ENCODE measurements around the gene ALB. TPM values are rescaled to one million over a fixed set of nuclear protein-coding genes. Genes with fewer than 3 reads are reported as not detected.

Gene ALB
- total RNA-seq, 2 donors from 2014 or later: 0.41 TPM; not detected in 1

DNA sequence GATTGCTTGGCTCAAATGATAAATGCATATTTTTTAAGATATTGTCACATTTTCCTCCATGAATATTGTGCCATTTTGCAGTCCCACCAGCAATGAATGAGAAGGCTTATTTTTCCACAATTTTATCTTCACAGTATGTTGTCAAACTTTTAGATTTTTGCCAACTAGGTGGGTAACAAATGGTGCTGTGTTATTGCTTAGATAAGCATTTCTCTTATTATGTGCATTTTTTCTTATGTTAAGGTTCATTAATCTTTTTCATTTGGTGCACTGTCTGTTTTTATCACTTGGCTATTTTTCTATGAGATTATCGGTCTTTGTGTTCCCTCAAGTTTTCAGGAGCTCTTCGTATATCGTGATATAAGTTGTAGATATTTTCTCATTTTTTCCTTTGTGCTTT lies 64.1 kb downstream of the ALB start:
- H3K36me3 ChIP-seq: no peaks in the 10 kb centered on the region

GRCh38 chr4:73470728-73471127 lies 66.6 kb downstream of the ALB start:
- no peak for DNase-seq (ENCODE audit: low spot score)
- Histone ChIP-seq H3K9me3 (peaks cover 0 to 13% of the 10 kb centered on the region in 2 donors), H3K4me3 (no peak overlapping the region), H3K27me3 (no peaks in the 10 kb centered on the region), H3K27ac (no peak overlapping the region), H3K36me3 (no peaks in the 10 kb centered on the region), H3K4me1 (no peaks in the 10 kb centered on the region)
- TF ChIP-seq CTCF (IDR thresholded peaks at IDR 0.05): no peak

More for the DNA sequence above, 64.1 kb downstream of the ALB start:
- no peak for TF ChIP-seq CTCF (IDR thresholded peaks at IDR 0.05)
- Histone ChIP-seq H3K4me1 (no peaks in the 10 kb centered on the region), H3K4me3 (no peak overlapping the region), H3K9me3 (peaks cover 0 to 11% of the 10 kb centered on the region in 2 donors), H3K27ac (no peak overlapping the region), H3K27me3 (no peaks in the 10 kb centered on the region)
- no peak for DNase-seq (ENCODE audit: low spot score)

Other genes starting within 250 kb of the ALB start
- gene ANKRD17, start 145.5 kb upstream of the ALB start, total RNA-seq: 10 to 100 TPM; 47.1 to 56.3 TPM
- gene AFP, start 31.9 kb downstream of the ALB start, total RNA-seq: not detected
- not detected for gene AFM, start 77.5 kb downstream of the ALB start, total RNA-seq
- not detected for gene RASSF6, start 216.1 kb downstream of the ALB start, total RNA-seq

All from right atrium auricular region (tissue), 2 donors.